NCI-H82 treated with DMSO at 0.1 percent for 48 hours (cell line): ENCODE data around the gene GPR17.

Experiments used
- DNase-seq: peaks from one replicate; lab custom pipeline; 2025; ENCODE audit not compliant: unreplicated experiment; lab: John Stamatoyannopoulos, UW

Gene GPR17

DNA sequence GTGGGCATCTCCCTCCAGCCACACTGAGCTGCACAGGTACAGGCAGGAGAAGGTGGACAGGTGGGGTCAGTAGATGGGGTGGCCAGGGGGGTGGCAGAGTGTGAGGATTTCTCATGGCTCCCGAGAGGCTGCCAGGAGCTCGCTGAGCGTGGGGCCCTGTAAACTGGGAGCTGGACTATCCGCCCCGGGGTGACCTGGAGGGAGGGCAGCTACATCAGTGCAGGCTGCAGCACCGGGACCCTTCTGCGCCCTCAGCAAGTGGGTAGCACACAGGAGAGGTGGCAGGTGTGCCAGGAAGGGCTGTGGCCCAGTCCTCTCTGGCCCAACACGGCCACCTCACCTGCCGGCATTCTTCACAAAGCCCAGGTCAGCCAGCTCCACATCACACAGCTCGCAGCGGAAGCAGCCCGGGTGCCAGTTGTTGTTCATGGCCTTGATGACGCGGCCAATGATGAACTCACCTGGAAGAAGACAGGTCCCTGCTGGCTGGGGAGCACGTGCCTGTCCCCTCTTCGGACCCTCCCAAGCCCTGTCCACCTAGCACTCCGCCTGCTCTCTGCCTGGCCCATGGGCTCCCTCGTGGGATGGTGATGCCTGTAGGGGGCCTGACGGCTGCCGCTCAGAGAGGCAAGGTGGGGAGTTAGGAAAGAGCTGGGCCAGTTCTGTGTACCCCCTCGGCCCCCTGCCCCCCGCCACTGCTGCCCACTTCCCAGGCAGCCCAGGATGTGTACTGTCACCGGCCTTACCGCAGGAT, 8.3 kb downstream of the GPR17 start:
- no peak for DNase-seq

DNA sequence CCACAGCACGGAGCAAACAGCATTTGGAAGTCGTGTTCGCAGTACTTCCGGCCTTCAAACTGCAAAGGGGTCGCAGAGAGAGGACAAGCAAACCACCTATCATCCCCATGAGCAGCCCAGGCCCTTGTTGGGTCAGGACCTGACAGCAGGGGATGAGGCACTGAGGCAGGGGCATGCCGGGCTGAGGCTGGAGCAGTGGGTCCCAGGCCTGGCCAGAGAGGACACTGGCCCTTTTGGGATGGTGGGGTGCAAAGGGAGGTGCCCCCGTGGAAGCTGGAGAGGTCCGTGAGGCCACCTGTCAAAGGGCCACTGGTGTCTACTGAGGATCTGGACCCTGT, 8.9 kb downstream of the GPR17 start:
- DNase-seq = no peak

DNA sequence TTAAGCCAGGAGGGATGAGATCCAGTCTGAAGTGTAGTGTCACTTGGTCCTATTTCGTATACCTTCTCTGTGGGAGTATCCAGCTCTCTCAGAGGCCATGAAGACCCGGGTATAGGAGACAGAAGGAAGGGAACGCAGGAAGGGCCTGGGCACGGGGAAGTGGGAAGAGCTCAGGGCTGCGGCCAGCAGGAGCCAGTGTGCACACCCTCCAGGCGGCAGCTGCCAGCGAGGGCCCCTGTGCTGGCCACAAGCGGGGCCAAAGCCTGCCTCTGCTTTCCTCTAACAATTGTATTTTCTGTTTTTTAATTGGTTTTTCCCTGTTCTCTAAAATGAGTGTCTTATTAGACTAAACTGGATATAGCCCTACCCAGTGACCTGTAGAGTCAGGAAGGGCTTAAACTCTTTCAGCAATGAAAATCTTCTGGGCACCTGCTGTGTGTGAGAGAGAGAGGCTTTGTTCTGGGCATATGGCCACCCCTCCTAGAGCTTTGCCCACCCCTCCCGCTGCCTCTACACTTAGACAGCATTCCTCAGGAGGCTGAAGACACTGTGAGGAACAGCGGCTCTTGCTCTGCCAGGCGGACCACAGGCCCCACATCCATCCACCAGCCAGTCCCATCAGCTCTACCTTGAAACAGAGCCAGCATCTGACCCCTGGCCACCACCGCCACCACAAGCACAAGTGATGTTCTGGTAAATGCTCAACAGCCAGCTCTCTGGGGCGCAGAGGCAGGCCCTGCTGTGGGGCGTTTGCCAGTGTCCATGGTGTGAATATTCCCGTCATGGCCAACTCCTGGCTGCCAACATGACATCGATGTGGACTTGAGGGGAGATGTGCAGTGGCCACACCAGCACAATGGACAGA, 9.5 kb downstream of the GPR17 start:
- no peak for DNase-seq

DNA sequence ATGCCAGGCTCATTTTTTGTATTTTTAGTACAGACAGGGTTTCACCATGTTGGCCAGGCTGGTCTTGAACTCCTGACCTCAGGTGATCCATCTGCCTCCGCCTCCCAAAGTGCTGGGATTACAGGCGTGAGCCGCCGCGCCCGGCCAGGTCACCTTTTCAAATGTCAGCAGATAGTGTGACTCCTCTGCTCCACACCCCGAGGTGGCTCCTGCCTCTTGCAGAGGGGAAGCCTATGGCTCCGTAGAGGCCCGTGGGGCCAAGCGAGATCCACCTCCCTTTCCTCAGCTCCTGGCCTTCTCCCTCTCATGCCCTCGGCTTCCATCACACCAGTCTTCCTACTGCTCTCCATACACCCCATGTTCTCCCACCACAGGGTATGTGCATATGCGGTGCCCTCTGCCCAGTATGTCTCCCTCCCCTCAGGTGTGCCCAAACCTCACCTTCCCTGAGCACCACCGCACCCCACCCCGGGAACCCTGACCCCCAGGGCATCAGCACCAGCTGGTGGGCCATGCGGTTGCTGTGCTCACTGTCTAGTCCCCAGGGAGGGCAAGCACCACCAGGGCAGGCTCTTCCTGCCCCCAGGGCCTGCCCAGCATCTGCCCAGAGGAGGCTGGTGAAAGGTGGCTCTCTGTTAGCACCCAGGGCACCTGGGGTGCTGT, 10.7 kb downstream of the GPR17 start:
- no peak for DNase-seq

DNA sequence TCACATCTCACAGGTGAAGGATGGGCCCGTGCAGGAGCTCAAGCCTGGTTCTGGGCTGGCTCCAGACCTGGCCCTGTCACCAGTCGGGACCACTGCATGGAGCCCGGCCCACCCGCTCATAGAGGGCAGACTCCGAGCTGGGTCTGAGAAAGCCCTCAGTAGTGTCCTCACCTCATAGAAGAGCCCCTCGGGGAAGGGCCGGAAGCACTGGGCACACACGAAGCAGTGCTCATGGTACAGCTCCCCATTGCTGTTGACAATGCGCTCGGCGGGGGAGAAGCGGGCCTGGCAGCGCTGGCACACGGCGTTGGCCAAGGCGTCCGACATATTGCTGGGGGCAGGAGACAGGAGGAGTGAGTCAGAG, 11.3 kb downstream of the GPR17 start:
- no peak for DNase-seq

DNA sequence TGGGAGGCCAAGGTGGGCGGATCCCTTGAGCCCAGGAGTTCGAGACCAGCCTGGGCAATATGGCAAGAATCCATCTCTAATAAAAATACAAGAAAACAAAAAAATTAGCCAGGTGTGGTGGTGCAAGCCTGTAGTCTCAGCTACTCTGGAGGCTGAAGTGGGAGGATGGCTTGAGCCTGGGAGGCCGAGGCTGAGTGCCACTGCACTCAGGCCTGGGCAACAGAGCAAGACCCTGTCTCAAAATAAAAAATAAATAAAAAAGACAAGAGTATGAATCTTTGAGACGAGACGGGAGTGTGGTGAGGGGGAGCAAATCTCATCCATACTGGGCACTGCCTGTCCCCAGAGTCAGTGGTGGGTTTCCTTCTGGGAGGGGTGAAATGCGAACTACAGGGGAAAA, 12.2 kb downstream of the GPR17 start:
- no peak for DNase-seq

DNA sequence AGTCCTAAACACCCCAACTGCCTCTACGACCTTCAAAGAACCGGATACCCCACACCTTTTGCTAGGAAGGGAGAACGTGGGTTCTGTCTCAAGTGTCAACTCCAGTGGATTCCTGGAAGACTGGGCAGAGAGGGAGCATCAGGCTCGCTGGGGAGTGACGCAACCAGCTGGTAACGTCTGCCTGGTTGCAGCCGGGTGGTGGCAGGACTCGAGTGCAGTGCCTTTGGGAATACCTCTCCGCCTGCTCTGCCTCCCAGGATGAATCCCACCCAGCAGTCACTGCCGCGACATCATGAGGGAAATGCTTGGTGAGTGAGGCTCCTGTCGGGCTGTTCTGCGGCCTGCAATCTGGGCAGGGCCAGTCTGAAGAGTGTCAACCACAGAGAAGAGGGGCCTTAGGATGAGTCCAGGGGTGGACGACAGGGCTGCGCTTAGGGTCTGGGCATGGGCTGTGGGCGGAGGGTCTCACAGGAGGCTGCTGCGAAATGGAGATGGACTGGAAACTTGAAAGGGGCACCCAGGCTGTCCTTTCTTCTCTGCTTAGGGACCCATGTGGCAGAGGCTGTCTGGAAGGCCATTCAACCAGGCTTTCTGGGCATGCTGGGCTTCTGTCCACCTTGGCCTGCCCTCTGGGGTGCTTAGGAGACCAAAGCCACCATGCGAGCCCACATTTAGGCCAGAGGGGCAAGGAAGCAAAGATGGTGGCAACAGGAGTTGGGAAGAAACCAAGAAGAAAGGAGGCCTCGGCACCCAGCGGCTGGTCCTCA, 12.9 kb downstream of the GPR17 start:
- no peak for DNase-seq

DNA sequence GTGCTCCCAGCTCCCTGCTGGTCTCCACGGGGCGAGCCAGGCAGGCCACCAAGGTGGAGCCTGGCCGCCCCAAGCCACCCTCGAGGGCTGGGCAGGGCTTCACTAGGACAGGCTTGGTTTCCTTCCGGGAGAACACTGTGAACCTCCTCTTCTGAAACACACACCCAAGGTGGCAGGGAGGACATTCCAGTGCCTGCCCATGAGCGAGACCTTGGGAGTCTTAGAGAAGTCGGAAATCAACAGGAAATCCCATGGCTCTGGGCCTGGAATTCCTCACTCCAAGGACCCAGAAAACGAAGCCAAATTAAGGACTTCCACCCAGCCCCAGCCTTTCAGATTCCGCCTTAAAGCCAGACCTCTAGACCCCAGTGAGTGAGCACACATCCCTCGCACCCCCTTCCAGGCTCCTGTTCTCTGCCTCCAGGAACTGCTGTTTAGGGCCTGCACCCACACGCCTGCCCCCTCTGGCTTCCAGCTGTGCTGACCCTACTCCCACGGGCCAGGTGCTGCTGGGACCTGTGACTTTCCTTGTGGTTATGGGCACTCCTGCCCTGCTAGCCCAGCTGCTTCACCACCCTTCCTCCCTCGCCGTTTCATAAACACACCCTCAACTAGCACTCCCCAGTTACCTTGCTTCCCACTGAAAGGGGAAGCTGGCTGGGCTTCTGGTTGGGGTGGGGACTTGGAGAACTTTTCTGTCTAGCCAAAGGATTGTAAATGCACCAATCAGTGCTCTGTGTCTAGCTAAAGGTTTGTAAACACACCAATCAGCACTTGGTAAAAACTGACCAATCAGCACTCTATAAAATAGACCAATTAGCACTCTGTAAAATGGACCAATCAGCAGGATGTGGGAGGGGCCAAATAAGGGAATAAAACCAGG, 13.7 kb downstream of the GPR17 start:
- DNase-seq = no peak

DNA sequence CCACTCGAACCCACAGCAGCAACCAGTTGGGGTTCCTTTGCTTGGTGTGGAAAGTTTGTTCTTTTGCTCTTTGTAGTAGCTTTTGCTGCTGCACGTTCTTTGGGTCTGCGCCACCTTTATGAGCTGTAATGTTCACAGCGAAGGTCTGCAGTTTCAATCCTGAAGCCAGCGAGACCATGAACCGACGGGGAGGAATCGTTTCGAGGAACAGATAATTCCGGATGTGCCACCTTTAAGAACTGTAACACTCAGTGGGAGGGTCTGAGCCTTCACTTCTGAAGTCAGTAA, 14.3 kb downstream of the GPR17 start:
- DNase-seq = no peak

DNA sequence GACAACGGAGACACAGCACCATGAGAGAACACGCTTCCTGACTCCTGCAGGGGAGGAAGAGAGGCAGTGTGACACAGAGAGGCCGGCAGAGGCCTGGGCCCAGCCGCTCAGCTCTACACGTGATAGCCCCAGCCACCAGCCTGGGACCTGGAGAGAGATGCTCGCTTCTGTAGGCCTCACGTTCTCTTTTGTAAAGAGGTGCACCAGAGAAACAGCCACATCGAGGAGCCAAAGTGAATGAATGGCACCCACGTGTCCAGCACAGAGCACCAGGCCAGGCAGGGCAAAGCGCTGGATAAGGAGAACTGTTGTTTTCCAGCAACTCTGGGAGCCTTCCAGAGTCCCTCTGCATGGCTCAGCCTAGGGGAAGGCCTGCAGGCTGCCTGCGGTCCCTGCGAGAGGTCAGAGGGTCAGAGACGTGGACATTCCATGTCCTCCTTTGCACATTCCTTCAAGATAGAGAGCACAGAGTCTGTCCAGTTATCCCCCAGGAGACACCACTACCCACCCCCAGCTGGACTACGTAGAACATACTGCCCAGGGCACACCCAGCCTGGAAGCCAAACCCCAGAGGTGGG, 15.2 kb downstream of the GPR17 start:
- DNase-seq = no peak

DNA sequence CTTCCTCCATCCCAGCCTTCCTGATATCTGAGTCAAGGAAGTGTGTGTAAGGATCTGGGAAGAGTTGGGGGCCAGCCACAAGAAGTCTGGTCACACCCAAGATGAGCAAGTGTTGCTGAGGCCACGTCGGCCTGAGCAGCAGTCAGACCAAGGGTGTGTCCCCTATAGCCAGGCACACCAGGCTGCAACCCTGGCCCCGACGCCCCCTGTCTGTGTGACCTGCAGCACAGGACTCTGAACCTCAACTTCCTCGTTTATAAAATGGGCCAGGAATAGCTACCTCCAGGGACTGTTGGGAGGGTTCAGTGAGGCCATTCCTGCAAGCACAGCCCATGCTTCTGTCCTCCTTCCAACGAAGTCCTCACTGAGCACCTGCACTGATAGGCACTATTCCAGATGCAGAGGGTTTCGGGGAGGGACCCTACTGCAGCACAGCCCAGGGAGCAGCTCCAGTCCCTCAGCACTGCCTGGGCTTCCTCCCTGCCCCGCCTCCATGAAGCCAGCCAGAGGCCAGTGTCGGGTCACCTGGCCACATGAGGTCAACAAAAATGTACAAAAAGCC, 16.1 kb downstream of the GPR17 start:
- DNase-seq = no peak

DNA sequence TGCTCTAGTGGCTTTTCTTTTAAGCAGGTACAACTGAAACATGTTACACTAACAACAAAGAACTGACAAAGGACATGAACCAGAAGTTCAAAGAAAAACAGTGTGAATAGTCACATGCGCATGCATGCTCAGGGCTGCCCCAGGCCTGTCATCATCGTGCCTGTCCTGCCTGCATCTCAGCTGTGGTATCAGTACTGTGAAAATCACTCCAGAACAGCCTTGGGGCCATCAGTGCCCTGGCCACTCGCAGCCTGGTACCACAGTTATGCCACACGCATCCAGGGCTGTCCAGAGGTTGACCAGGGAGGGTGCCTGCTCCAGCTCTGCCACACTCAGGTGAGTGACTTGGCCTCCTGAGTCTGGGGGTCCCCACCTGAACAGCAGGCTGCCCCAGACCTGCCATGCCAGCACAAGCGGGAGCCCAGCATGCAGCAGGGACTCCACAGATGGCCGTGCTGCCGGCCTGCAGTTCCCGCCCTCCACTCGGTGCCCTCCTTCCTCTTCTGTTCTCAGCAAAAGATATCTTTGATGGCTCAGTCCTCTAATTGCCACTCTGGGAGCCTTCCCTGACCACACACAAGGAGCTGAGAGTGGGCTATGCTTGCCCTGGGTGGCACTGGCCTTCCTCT, 17.1 kb downstream of the GPR17 start:
- no peak for DNase-seq

DNA sequence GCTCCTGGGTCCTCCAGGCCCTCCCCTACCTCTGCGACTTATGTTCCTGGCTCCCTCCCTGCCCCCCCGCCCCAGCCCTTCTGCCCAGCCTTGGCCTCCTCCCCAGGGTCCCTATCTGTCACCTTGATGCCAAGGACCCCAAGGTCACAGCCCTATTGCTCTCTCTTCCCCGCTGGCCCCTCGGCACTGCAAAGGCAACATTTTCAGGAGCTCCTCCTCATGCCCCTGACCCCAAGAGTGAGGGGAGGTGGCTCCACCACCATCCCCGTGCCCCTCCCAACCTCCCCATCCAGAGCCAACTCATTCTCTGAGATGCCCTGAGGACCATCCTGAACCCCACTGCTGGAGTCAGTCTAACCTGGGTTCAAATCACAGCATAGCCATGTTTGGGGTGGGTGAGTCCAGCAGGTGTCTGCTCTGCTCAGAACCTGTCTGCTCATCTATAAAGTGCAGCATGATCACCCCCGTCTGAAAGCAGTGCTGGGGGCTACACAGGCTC, 17.7 kb downstream of the GPR17 start:
- DNase-seq = no peak

DNA sequence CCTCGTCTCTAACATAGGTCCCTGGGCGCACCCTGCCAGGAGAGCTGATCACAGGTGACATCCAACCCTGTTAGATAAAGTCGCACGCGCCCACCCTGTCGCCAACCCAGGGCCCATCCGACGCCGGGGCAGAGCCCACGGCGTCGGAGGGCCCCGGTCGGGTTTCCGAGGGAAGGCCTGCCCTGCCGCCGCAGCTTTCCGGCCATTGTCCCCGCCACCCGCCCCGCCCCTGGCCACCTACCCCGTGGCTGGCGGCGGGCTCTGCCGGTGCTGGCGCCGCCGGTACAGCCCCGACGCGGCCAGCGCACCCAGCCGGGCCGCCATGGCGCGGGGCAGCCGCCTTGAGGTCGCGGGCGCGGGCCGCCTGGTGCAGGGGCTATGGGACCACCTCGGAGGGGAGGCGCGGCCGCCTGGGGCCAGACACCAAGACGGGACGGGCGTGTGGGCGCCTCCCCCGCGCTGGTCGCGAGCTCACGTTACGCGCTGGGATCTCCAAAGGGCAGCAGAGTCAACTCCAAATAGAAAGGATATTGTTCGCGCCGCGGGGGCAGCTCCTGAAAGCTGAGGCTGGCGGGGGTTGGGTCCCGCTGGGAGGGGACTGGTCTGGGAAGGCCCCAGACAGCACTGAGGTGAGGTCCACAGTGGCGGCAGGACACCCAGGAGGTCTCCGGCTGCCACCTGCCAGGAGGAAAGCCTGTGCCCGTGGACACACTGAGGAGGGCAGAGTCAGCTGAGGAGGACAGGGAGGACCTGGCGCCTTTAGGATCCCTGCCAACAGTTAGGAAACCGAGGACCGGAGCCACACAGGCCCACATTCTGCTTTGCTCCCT, 18.3 kb downstream of the GPR17 start:
- no peak for DNase-seq

DNA sequence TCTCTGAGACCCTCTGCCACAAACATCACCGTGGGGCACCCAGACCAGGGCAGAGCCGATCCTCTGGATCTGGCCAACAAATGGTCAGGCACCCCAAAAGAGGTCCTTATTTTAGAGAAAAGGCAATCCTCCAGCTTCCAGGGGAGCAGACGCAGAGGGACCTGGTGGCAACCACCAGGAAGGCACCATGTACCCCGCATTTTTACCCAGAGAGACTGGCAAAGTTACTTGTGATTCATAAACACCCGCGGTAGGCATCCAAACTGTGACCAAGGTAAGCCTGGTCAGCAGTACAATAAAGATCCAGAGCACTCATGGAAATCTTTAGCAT, 18.9 kb downstream of the GPR17 start:
- DNase-seq = no peak

DNA sequence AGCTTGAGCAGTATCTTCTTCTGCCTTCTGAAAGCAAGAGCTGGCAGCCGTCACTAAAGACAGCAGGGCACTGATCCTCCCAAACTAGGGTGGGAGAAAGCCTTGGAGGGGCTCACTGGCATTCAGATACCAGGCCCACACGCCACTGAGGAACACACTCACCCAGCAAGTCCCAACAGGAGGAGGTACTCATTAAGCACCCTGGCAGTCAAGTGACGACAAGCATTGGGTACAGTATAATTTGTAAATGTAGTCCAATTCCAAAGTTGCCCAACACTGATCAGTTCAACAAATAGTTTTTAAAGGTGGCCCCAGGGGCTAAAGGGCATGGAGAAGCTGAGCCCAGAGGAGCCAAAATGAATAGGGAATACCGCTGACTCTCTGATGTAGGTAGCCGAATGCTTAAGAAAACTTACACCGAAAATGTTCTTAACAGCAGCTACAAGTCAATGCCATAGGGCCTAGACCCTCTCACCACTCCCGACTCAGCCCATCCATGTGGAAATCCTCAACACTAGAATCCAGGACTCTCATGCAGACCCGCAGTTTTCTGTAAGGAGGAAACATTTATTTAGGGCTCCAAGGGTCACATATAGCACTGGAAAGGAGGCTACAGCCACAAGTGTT, 19.4 kb downstream of the GPR17 start:
- no peak for DNase-seq

DNA sequence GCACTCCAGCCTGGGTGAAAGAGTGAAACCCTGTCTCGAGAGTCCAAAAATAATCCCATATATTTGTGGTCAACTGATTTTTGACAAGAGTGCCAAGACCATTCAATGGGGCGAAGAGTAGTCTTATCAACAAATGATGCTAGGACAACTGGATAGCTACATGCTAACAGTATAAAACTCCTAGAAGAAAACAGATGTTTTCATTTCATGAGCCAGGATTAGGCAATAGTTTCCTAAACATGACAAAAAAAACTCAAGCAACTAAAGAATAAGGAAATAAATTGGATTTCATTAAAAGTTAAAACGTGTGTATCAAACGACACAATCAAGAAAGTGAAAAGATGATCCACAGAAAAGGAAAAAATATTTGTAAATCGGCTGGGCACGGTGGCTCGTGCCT, 23.1 kb downstream of the GPR17 start:
- no peak for DNase-seq
